ENCODE data around the gene MMP20. TPM values are rescaled to one million over a fixed set of nuclear protein-coding genes. Genes with fewer than 3 reads are reported as not detected.

MMP20 gene
- total RNA-seq, 1 experiment from 2014 or later = not detected

- no TSS peak for BruUV-seq (replicated peaks)
- POLR2A ChIA-PET = no interaction called here
These were observed 90.8 kb downstream of the MMP20 start for GRCh38 chr11:102534261-102534872.

GRCh38 chr11:102530558-102530957 lies 94.6 kb downstream of the MMP20 start, which contains the start of gene MMP7:
Gene MMP7, minus strand, starts transcription at chr11:102530747. Its CDS starts 47 bp downstream, at chr11:102530700.
- ChIA-PET CTCF (no interaction called here), POLR2A (no interaction called here)
- Histone ChIP-seq H3K36me3 (ENCODE audit: control insufficient read depth, insufficient read depth, low read length) (no peaks in the 10 kb centered on the region), H3K9me3 (ENCODE audit: control insufficient read depth, insufficient read depth, low read depth, low read length) (no peaks in the 10 kb centered on the region), H3K4me3 (ENCODE audit: low read depth in 2 of 2, low read length in 2 of 2) (peak within 1 kb of the TSS in 1 of 2 experiments; percentile 35; a peak in 2 of 4 replicates), H3K27ac (ENCODE audit: low read length) (peak within 1 kb of the TSS; percentile 70), H3K4me1 (ENCODE audit: control insufficient read depth, insufficient read depth, low read length) (peaks cover 24% of the 10 kb centered on the region), H3K27me3 (ENCODE audit: control insufficient read depth, insufficient read depth, low read length) (no peaks in the 10 kb centered on the region)
- intact Hi-C loops (cut with micrococcal nuclease; ENCODE audit: unreplicated experiment) = no loop called here
- peak; percentile 86 for ATAC-seq
- DNase-seq (ENCODE audit: low read depth, low spot score) = no peak
- no TSS peak for BruUV-seq (replicated peaks)
- TF ChIP-seq REST (IDR thresholded peaks at IDR 0.05; ENCODE audit: insufficient read depth in 1 of 2, low read depth in 2 of 2, low read length in 1 of 2) = no peak
- TF ChIP-seq SIN3A (IDR thresholded peaks at IDR 0.05; ENCODE audit: borderline replicate concordance, insufficient read depth, low read depth, low read length) = no peak
- no peak for TF ChIP-seq TCF7L2 (IDR thresholded peaks at IDR 0.05; ENCODE audit: low read depth, low read length)
- TF ChIP-seq CTCF (IDR thresholded peaks at IDR 0.05) = no peak
- in situ Hi-C loops (cut with HindIII; ENCODE audit: low pct_unique_long_range_greater_than_20kb, low sequenced_read_pairs) = no loop called here

More at GRCh38 chr11:102534261-102534872, 90.8 kb downstream of the MMP20 start:
- Histone ChIP-seq H3K36me3 (ENCODE audit: control insufficient read depth, insufficient read depth, low read length) (no peaks in the 10 kb centered on the region), H3K27me3 (ENCODE audit: control insufficient read depth, insufficient read depth, low read length) (no peaks in the 10 kb centered on the region), H3K27ac (ENCODE audit: low read length) (peak overlapping the region; percentile 5; the same call in 1 of the 2 replicates), H3K4me3 (ENCODE audit: low read depth in 2 of 2, low read length in 2 of 2) (no peak overlapping the region), H3K4me1 (ENCODE audit: control insufficient read depth, insufficient read depth, low read length) (peaks cover 6% of the 10 kb centered on the region; the same call in 1 of the 2 replicates), H3K9me3 (ENCODE audit: control insufficient read depth, insufficient read depth, low read depth, low read length) (no peaks in the 10 kb centered on the region)
- CTCF ChIA-PET = no interaction called here
- in situ Hi-C loops (cut with HindIII; ENCODE audit: low pct_unique_long_range_greater_than_20kb, low sequenced_read_pairs) (no loop called here), intact Hi-C loops (cut with micrococcal nuclease; ENCODE audit: unreplicated experiment) (no loop called here)
- DNase-seq (ENCODE audit: low read depth, low spot score) = no peak
- TF ChIP-seq CTCF (IDR thresholded peaks at IDR 0.05) (peak; percentile 60), TCF7L2 (IDR thresholded peaks at IDR 0.05; ENCODE audit: low read depth, low read length) (no peak), SIN3A (IDR thresholded peaks at IDR 0.05; ENCODE audit: borderline replicate concordance, insufficient read depth, low read depth, low read length) (no peak)
- 0 out of 2 replicates have a peak, but pooled peaks have one; percentile 32 for ATAC-seq
